CD14-positive monocyte (primary cell): ENCODE measurements around the gene TMTC3. TPM values are rescaled to one million over a fixed set of nuclear protein-coding genes. Genes with fewer than 3 reads are reported as not detected.
A peak's percentile ranks its signal among the peaks of the same experiment; 100 is the strongest.

ENCODE experiments used
- DNase-seq, 3 donors: peaks; one replicate each; pipeline ENCODE4 v3.0.0-alpha.2; 2011 to 2022
- H2AFZ ChIP-seq: 2 replicates; pipeline ENCODE4 v1.6.0; 2012; ENCODE audit warnings: mild to moderate bottlenecking, low read depth, low read length, inconsistent platforms; ENCODE audit not compliant: insufficient read depth, poor library complexity, severe bottlenecking
- H3K27ac ChIP-seq, 2 donors: 1 replicate in 1 of 2; 2 replicates in 1 of 2; pipeline ENCODE4 v1.5.1; 2012 to 2013; ENCODE audit warnings: low read length in 2 of 2, control low read depth in 1 of 2, inconsistent platforms in 1 of 2, low read depth in 1 of 2, mild to moderate bottlenecking in 1 of 2
- H3K27me3 ChIP-seq, 2 donors: one replicate each; pipeline versions ENCODE4 v1.6.0 to v1.6.1; 2011 to 2013; ENCODE audit warnings: low read length in 2 of 2; ENCODE audit not compliant: control insufficient read depth in 2 of 2, insufficient read depth in 2 of 2
- H3K36me3 ChIP-seq, 2 donors: replicated peaks in 1 of 2; 1 replicate in 1 of 2; 2 replicates in 1 of 2; pipeline versions ENCODE4 v1.5.1 to v1.6.1; 2012 to 2013; ENCODE audit warnings: low read length in 2 of 2, control low read depth in 1 of 2, inconsistent platforms in 1 of 2, mild to moderate bottlenecking in 1 of 2; ENCODE audit not compliant: insufficient read depth in 2 of 2, control insufficient read depth in 1 of 2
- H3K4me1 ChIP-seq, 2 donors: 1 replicate in 1 of 2; 2 replicates in 1 of 2; pipeline versions ENCODE4 v1.5.1 to v1.6.1; 2012 to 2013; ENCODE audit warnings: low read length in 2 of 2, control low read depth in 1 of 2, inconsistent platforms in 1 of 2, mild to moderate bottlenecking in 1 of 2, moderate library complexity in 1 of 2; ENCODE audit not compliant: insufficient read depth in 2 of 2, control insufficient read depth in 1 of 2
- H3K4me2 ChIP-seq: replicated peaks from 2 replicates; pipeline ENCODE3; 2012; ENCODE audit warnings: low read length, moderate library complexity, mild to moderate bottlenecking; ENCODE audit not compliant: poor library complexity, severe bottlenecking; ENCODE audit errors: extremely low read depth
- H3K4me3 ChIP-seq, 3 experiments: fragments of 200-600 bp in 1 of 3; sonication (generic) in 1 of 3; replicated peaks in 1 of 3; 1 replicate in 2 of 3; 2 replicates in 1 of 3; pipeline ENCODE4 v1.5.1; 2011 to 2013; ENCODE audit warnings: low read length in 3 of 3, mild to moderate bottlenecking in 3 of 3, control low read depth in 2 of 3, low read depth in 2 of 3, inconsistent platforms in 1 of 3, moderate library complexity in 1 of 3
- H3K79me2 ChIP-seq: 2 replicates; pipeline ENCODE4 v1.6.0; 2012; ENCODE audit warnings: mild to moderate bottlenecking, control low read depth, inconsistent platforms, low read length, moderate library complexity; ENCODE audit not compliant: insufficient read depth
- H3K9ac ChIP-seq: 2 replicates; pipeline ENCODE4 v1.6.0; 2017; ENCODE audit warnings: low read length, mild to moderate bottlenecking; ENCODE audit not compliant: insufficient read depth, poor library complexity, severe bottlenecking
- H3K9me3 ChIP-seq, 2 donors: replicated peaks in 1 of 2; 1 replicate in 1 of 2; 2 replicates in 1 of 2; pipeline versions ENCODE4 v1.5.1 to v1.6.1; 2012 to 2013; ENCODE audit warnings: low read length in 2 of 2, control low read depth in 1 of 2; ENCODE audit not compliant: control insufficient read depth in 1 of 2, insufficient read depth in 1 of 2
- H4K20me1 ChIP-seq: 2 replicates; pipeline ENCODE4 v1.6.0; 2012; ENCODE audit warnings: mild to moderate bottlenecking, low read length, control low read depth, moderate library complexity; ENCODE audit not compliant: insufficient read depth
- H3K27ac Mint-ChIP-seq, 7 donors: one replicate each; pipeline ENCODE4 v1.8.0; 2020; ENCODE audit warnings: mild to moderate bottlenecking in 7 of 7, mixed read lengths in 7 of 7, moderate library complexity in 6 of 7, inconsistent platforms in 2 of 7
- H3K27me3 Mint-ChIP-seq, 3 donors: one replicate each; pipeline ENCODE4 v1.8.0; 2021 to 2022; ENCODE audit warnings: low read depth in 3 of 3, mild to moderate bottlenecking in 3 of 3, mixed read lengths in 3 of 3, moderate library complexity in 3 of 3, inconsistent platforms in 1 of 3
- H3K36me3 Mint-ChIP-seq, 2 donors: one replicate each; pipeline ENCODE4 v1.8.0; 2020; ENCODE audit warnings: mixed read lengths in 2 of 2, inconsistent platforms in 1 of 2, mild to moderate bottlenecking in 1 of 2
- H3K4me1 Mint-ChIP-seq: one replicate; pipeline ENCODE4 v1.8.0; 2020; ENCODE audit warnings: mild to moderate bottlenecking, mixed read lengths
- H3K4me3 Mint-ChIP-seq, 2 donors: one replicate each; pipeline ENCODE4 v1.8.0; 2020; ENCODE audit warnings: mild to moderate bottlenecking in 2 of 2, mixed read lengths in 2 of 2, moderate library complexity in 1 of 2
- H3K9me3 Mint-ChIP-seq, 7 donors: one replicate each; pipeline ENCODE4 v1.8.0; 2020 to 2022; ENCODE audit warnings: mixed read lengths in 7 of 7, mild to moderate bottlenecking in 6 of 7, moderate library complexity in 6 of 7, inconsistent platforms in 2 of 7
- CTCF ChIP-seq: fragments of 200-600 bp; IDR thresholded peaks from one replicate; pipeline ENCODE4 v1.8.0; 2022; ENCODE audit warnings: antibody characterized with exemption, mild to moderate bottlenecking
- WGBS: methylation state at CpG from one replicate; pipeline ENCODE4 v1.1.5; 2013; ENCODE audit warnings: missing lambda C conversion rate; ENCODE audit not compliant: insufficient coverage; 5-methylcytosine and 5-hydroxymethylcytosine counted together
- intact Hi-C, 2 donors: fragments of 100-400 bp; cut with micrococcal nuclease; formaldehyde crosslinking; loops; one replicate each; pipeline versions ENCODE4 v1.15.0 to v1.15.1; 2023
- polyA plus RNA-seq, 3 donors: library from polyadenylated mRNA; depleted of rRNA in 1 of 3; unstranded in 2 of 3; stranded (reverse) in 1 of 3; fragments of 300-500 nt in 2 of 3; fragments of >200 nt in 1 of 3; fragmentation: Illumina TruSeq in 2 of 3; gene quantifications; 1 replicate in 2 of 3; 2 replicates in 1 of 3; pipeline ENCODE4 v1.2.3, GENCODE V29; 2012 to 2021

The TMTC3 gene
- polyA plus RNA-seq, 3 donors: 1.1 to 2.2 (median 1.2) TPM

- Mint-ChIP-seq H3K36me3 (no peaks in the 10 kb centered on the region), H3K4me3 (no peak overlapping the region), H3K27ac (no peak overlapping the region), H3K9me3 (peaks cover 8 to 19% (median 14%) of the 10 kb centered on the region in 7 donors), H3K27me3 (peaks cover 0 to 2% (median 2%) of the 10 kb centered on the region in 3 donors), H3K4me1 (peaks cover 5% of the 10 kb centered on the region)
- H3K4me2 ChIP-seq: no peak overlapping the region
- H2AFZ ChIP-seq: no peak overlapping the region
- H3K27ac ChIP-seq: no peak overlapping the region
- peaks cover 5 to 15% of the 10 kb centered on the region in 2 donors for H3K9me3 ChIP-seq
- no peaks in the 10 kb centered on the region for H3K27me3 ChIP-seq
- H3K79me2 ChIP-seq: no peaks in the 10 kb centered on the region
- H4K20me1 ChIP-seq: no peaks in the 10 kb centered on the region
- H3K36me3 ChIP-seq: no peaks in the 10 kb centered on the region
- no peaks in the 10 kb centered on the region for H3K4me1 ChIP-seq
- DNase-seq: no peak
- H3K4me3 ChIP-seq: no peak overlapping the region
- H3K9ac ChIP-seq: no peak overlapping the region
- intact Hi-C loops: no loop called here
- TF ChIP-seq CTCF: no peak
- no CpG with 5 or more reads among the region's 2 CpGs for WGBS
Observed at GRCh38 chr12:88202500-88202899, 60.4 kb downstream of the TMTC3 start.

- H3K9me3 ChIP-seq: peaks cover 5 to 41% of the 10 kb centered on the region in 2 donors
- peak overlapping the region in 1 of 7 donors; percentile 17 for H3K27ac Mint-ChIP-seq
- H3K4me1 Mint-ChIP-seq: peaks cover 5% of the 10 kb centered on the region
- H3K9ac ChIP-seq: no peak overlapping the region
- 94% methylated on average over 1 of the region's 1 CpG for WGBS
- DNase-seq: no peak
- H3K36me3 ChIP-seq: no peaks in the 10 kb centered on the region
- no peak overlapping the region for H3K4me2 ChIP-seq
- no peaks in the 10 kb centered on the region for H3K27me3 ChIP-seq
- H3K36me3 Mint-ChIP-seq: no peaks in the 10 kb centered on the region
- TF ChIP-seq CTCF: no peak
- no peaks in the 10 kb centered on the region for H4K20me1 ChIP-seq
- peaks cover 0 to 2% (median 2%) of the 10 kb centered on the region in 3 donors for H3K27me3 Mint-ChIP-seq
- H3K9me3 Mint-ChIP-seq: peaks cover 22 to 37% (median 30%) of the 10 kb centered on the region in 7 donors
- H3K4me3 ChIP-seq: no peak overlapping the region
- no peak overlapping the region for H3K27ac ChIP-seq
- intact Hi-C loops: no loop called here
- H2AFZ ChIP-seq: no peak overlapping the region
- no peaks in the 10 kb centered on the region for H3K4me1 ChIP-seq
- no peak overlapping the region for H3K4me3 Mint-ChIP-seq
- no peaks in the 10 kb centered on the region for H3K79me2 ChIP-seq
Observed at GRCh38 chr12:88206601-88207000, 64.5 kb downstream of the TMTC3 start.
